ENCODE measurements around the gene HDAC4. TPM values are rescaled to one million over a fixed set of nuclear protein-coding genes. Genes with fewer than 3 reads are reported as not detected.

The HDAC4 gene
- polyA plus RNA-seq, 1 experiment: 8.9 TPM

- POLR2A ChIA-PET: no interaction called here
- DNase-seq (ENCODE audit: low read depth, low spot score): no peak
- Histone ChIP-seq H3K27me3 (ENCODE audit: control insufficient read depth, insufficient read depth, low read length) (no peaks in the 10 kb centered on the region), H3K27ac (ENCODE audit: low read depth, low read length) (no peak overlapping the region), H3K9me3 (ENCODE audit: control insufficient read depth, insufficient read depth, low read length) (no peaks in the 10 kb centered on the region; the same call in 1 of the 2 replicates), H3K4me3 (ENCODE audit: low read depth, low read length) (no peak overlapping the region)
- CTCF ChIA-PET: interaction anchor here (0.7 to 2.4 kb wide), 4 partner anchors 11 to 854 kb away, joined by 3 to 5 read pairs (median 3); no protein-coding TSS in a partner anchor
- TF ChIP-seq CTCF (IDR thresholded peaks at IDR 0.05; ENCODE audit: low read depth, low read length): no peak
These were observed 258.0 kb downstream of the HDAC4 start for GRCh38 chr2:239142806-239143205.

- CTCF ChIA-PET: interaction anchor here (0.6 to 2.4 kb wide), 2 partner anchors 792 to 855 kb away, joined by 3 to 5 read pairs; no protein-coding TSS in a partner anchor
These were observed 258.5 kb downstream of the HDAC4 start for GRCh38 chr2:239142296-239142695.

GRCh38 chr2:239141021-239141760 is 259.6 kb downstream of the HDAC4 start:
- POLR2A ChIA-PET: no interaction called here
- no peak for DNase-seq (ENCODE audit: low read depth, low spot score)
- TF ChIP-seq CTCF (IDR thresholded peaks at IDR 0.05; ENCODE audit: low read depth, low read length): no peak
- H3K4me3 ChIP-seq (ENCODE audit: low read depth, low read length): no peak overlapping the region
- CTCF ChIA-PET: no interaction called here
- no peak overlapping the region for H3K27ac ChIP-seq (ENCODE audit: low read depth, low read length)
- H3K27me3 ChIP-seq (ENCODE audit: control insufficient read depth, insufficient read depth, low read length): no peaks in the 10 kb centered on the region
- H3K9me3 ChIP-seq (ENCODE audit: control insufficient read depth, insufficient read depth, low read length): no peaks in the 10 kb centered on the region; the same call in 1 of the 2 replicates

More at GRCh38 chr2:239142296-239142695, 258.5 kb downstream of the HDAC4 start:
- no peak for DNase-seq (ENCODE audit: low read depth, low spot score)
- Histone ChIP-seq H3K9me3 (ENCODE audit: control insufficient read depth, insufficient read depth, low read length) (no peaks in the 10 kb centered on the region; the same call in 1 of the 2 replicates), H3K27me3 (ENCODE audit: control insufficient read depth, insufficient read depth, low read length) (no peaks in the 10 kb centered on the region), H3K27ac (ENCODE audit: low read depth, low read length) (no peak overlapping the region), H3K4me3 (ENCODE audit: low read depth, low read length) (no peak overlapping the region)
- POLR2A ChIA-PET: no interaction called here
- no peak for TF ChIP-seq CTCF (IDR thresholded peaks at IDR 0.05; ENCODE audit: low read depth, low read length)

- Histone ChIP-seq H3K9me3 (ENCODE audit: control insufficient read depth, insufficient read depth, low read length) (no peaks in the 10 kb centered on the region; the same call in 1 of the 2 replicates), H3K27ac (ENCODE audit: low read depth, low read length) (no peak overlapping the region), H3K4me3 (ENCODE audit: low read depth, low read length) (no peak overlapping the region), H3K27me3 (ENCODE audit: control insufficient read depth, insufficient read depth, low read length) (no peaks in the 10 kb centered on the region)
- POLR2A ChIA-PET: no interaction called here
- TF ChIP-seq CTCF (IDR thresholded peaks at IDR 0.05; ENCODE audit: low read depth, low read length): no peak
- DNase-seq (ENCODE audit: low read depth, low spot score): no peak
- CTCF ChIA-PET: no interaction called here
These were observed 260.3 kb downstream of the HDAC4 start for GRCh38 chr2:239140346-239141020.

GRCh38 chr2:239139566-239139965 is 261.3 kb downstream of the HDAC4 start:
- no peak overlapping the region for H3K27ac ChIP-seq (ENCODE audit: low read depth, low read length)
- ChIA-PET CTCF (interaction anchor here (1.3 kb wide), 1 partner anchor 14 kb away, joined by 3 read pairs; no protein-coding TSS in a partner anchor), POLR2A (no interaction called here)
- H3K27me3 ChIP-seq (ENCODE audit: control insufficient read depth, insufficient read depth, low read length): no peaks in the 10 kb centered on the region
- no peak overlapping the region for H3K4me3 ChIP-seq (ENCODE audit: low read depth, low read length)
- DNase-seq (ENCODE audit: low read depth, low spot score): no peak
- no peak for TF ChIP-seq CTCF (IDR thresholded peaks at IDR 0.05; ENCODE audit: low read depth, low read length)
- H3K9me3 ChIP-seq (ENCODE audit: control insufficient read depth, insufficient read depth, low read length): no peaks in the 10 kb centered on the region; the same call in 1 of the 2 replicates

All from AG04450 (cell line).